NCI-H345 treated with DMSO at 0.1 percent for 48 hours (cell line): Measurements from ENCODE around the gene WSCD1.

Experiments used
- DNase-seq: peaks from one replicate; lab custom pipeline; 2025; ENCODE audit not compliant: unreplicated experiment; lab: John Stamatoyannopoulos, UW

WSCD1 gene

DNA sequence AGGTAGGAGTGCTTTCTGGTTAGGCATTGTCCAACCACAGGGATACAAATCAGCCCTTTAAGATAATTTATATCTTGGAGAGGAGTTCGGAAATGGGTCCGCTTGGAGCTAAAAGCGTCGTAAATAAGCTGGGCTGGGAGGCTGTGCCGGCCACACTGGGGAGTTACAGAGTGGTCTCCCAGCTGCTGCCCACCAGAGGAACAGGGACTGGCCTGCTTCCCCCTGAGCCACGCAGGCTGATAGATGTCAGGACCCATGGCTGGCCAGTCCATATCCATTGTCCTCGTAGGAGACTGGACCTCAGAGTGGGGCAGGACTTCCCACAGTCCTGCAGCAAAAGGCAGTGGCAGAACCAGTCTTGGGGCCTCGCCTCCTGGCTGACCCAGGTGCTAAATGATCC is 12.6 kb upstream of the WSCD1 start:
- no peak for DNase-seq

GRCh38 chr17:6059406-6059805 is 10.8 kb upstream of the WSCD1 start:
- DNase-seq, result no peak

- no peak for DNase-seq
These were observed 8.9 kb upstream of the WSCD1 start for GRCh38 chr17:6061290-6061689.

DNA sequence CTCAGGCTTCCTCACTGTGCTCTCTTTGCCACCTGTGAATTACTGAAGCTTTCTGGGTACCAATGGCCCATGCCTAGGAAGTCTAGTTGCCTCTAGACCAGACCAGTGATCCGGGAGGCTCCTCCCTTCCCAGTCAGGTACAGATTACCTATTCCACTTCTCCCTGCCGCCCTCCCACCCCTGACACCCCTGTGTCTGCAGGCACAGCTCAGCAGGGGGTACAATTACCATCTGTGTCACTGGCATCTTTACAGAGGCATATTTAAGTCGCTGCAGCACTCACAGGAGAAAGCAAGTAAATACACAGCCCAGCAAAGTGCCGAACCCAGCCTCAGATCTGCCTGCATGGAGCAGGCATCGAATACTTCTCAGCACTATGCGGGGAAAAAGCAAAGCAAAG is 5.3 kb upstream of the WSCD1 start:
- DNase-seq, result no peak

GRCh38 chr17:6065351-6065750 is 4.8 kb upstream of the WSCD1 start:
- no peak for DNase-seq

DNA sequence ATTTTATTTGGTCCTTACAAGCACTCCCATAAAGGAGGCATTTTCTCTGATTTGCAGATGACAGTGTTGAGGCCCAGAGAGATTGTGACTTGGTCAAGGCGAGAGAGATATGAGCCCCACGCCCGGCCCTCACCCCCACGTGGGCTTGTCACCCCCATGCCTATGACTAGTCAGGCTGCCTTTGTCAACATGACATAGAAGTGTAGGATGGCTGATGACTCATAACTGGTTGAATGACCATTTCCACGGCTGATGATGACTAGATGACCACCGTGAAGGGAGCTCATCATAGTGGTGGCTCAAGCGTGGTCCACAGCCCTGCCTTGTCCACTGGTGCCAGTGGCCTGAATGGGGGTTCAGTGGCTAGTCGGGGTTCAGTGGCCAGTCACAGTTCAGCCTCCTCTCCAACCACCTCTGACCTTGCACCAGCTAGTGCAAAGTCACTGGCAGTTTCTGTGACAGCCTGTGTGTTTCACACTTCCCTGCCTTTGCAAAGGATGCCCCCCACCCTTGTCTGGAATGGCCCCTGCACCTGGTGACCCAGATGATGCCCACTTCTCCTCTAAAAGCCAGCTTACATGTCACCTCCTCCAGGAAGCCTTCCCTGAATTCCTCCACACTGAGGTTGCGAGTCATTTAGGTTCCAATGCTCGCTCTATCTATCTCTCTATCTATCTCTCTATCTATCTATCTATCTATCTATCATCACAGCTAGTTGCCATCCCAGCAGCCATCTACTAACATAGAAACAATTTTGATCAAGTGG is 3.8 kb upstream of the WSCD1 start:
- no peak for DNase-seq

DNA sequence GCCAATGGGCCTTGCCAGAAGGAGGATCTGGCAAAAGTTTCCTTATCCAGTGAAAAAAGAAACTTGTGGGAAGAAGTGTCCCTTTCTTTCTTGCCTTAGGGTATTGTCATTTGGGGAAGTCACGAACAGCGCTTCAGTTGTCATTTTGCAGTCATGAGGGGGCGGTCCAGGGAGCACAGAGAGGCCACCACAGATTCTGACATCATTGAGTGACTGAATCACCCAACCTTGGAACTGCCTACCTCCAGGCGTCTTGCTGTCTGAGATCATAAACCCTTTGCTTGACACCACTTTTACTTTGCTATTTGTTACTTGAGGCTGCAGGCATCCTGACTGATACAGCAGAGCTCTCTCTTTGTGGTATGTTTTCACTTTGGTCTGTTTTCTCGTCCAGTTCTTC is 3.1 kb upstream of the WSCD1 start:
- DNase-seq, result no peak

- DNase-seq, result no peak
These were observed 292 bp downstream of the WSCD1 start for GRCh38 chr17:6070430-6070912.

- DNase-seq, result no peak
These were observed 833 bp downstream of the WSCD1 start for GRCh38 chr17:6070913-6071511.

DNA sequence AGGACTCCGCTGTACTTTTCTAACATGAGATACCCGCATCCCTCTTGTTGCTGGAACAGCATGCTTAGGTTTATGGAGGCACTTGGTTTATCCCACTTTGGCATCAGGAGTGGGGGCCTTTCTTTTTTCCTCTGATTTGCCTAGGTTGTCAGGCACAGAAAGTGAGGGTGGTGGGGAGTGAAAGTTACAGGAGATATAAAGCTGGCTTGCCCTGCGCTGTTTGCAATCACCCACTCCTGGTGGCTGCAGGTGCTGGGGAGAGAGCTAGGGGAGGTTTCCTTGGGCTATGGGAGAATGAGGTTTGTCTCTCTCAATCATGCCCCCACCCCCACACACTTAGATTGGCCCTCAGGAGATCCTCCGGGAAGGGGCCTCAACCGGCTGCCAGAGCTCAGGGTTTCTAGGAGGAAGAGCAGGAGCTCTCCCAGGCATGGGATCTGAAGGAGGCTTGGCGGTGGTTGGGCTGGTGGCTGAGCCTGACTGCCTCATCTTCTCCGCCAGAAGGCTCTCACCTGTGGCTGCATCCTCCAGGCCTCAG is 1.4 kb downstream of the WSCD1 start:
- no peak for DNase-seq

- no peak for DNase-seq
These were observed 2.0 kb downstream of the WSCD1 start for GRCh38 chr17:6072157-6072556.

- DNase-seq, result no peak
These were observed 2.4 kb downstream of the WSCD1 start for GRCh38 chr17:6072611-6073010.

DNA sequence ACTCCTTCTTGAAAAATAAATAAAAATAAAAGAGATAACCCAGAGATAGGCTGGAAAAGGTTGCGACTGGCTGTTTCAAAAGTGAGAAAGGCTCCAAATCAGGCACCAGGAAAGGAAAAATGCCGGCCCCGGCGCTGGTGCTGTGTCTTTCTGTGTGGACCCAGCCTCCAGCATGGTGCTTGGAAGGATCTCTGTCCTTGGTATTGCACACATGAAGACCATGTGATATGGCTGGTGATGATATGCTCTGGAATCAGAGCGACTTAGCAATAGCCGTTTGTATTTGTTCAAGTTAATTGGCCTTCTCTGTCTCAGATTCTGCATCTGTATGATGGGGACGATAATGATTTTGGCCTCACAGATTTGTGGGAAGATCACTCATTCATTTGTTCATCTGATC is 3.4 kb downstream of the WSCD1 start:
- no peak for DNase-seq

- DNase-seq, result no peak
These were observed 4.9 kb downstream of the WSCD1 start for GRCh38 chr17:6075050-6075449.

- no peak for DNase-seq
These were observed 5.7 kb downstream of the WSCD1 start for GRCh38 chr17:6075845-6076244.

DNA sequence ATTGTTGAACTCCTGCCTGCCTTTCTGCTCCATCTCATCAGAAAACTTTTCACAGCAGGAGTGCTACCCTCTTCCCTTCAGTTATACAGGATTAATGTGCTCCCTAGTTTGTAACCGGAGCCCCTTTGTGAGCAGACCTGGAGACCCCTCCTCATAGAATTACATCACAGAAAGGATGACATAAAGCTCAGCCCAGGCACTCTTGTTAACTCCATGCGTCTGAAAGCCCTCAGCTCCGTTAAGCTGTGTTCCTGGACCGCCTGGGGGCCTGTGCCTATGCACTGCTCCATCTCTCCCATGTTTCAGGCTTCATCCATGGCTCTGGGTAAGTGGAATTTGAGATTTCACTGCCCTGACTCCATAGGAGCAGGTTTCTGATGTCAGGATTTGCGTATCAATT is 7.6 kb downstream of the WSCD1 start:
- no peak for DNase-seq

DNA sequence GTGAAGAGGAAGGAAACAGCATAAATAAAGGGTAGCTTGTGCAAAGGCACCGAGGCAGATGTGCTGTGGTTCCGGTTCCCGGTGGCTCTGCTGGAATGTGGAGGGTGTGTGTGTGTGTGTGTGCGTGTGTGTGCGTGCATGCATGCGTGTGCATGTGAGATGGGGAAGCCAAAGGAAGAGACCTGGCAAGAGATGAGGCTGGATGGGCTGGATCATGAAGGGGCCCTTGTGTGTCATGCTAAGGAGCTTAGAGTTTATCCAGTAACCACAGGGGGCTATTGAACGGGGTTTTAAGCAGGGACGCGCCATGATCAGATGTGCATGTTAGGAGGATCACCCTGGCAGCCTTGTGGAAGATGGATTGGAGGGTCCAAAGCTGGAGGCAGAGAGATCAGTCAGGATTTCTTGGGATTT is 8.3 kb downstream of the WSCD1 start:
- no peak for DNase-seq

DNA sequence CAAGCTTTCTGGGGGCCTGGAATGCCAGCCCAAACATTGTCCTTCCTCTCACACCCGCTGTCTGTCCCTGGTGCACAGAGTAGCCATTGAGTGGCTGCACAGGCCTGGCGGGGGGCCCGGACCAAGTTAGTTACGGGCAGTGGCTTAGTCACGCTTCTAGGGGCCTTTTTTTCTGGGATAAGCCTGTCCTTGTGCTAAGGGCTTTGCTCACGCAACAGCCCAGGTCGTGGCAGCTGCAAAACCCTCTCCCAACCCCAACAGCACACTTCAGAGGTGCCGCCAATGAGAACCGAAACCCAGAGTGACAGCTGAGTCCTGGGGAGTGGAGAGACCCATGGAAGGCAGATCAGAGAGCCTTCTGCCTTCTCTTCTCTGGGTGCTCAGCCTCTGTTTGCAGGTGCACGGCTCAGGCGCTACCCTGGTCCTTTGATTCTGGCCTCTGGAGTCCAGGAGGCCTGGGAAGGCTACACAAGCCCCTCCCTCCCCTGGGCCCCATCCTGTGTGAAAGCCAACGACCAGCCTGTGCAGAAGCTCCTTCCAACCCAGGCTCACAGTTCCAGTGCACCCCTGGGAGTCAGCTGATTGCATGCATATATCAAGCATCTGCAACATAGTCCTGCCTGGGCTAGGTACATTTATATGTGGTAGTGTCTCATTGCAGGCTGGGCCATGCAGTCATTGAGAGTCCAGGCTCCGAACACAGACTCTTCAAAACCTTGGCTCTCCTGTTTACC is 9.1 kb downstream of the WSCD1 start:
- no peak for DNase-seq

GRCh38 chr17:6079960-6080359 is 9.8 kb downstream of the WSCD1 start:
- DNase-seq, result no peak

DNA sequence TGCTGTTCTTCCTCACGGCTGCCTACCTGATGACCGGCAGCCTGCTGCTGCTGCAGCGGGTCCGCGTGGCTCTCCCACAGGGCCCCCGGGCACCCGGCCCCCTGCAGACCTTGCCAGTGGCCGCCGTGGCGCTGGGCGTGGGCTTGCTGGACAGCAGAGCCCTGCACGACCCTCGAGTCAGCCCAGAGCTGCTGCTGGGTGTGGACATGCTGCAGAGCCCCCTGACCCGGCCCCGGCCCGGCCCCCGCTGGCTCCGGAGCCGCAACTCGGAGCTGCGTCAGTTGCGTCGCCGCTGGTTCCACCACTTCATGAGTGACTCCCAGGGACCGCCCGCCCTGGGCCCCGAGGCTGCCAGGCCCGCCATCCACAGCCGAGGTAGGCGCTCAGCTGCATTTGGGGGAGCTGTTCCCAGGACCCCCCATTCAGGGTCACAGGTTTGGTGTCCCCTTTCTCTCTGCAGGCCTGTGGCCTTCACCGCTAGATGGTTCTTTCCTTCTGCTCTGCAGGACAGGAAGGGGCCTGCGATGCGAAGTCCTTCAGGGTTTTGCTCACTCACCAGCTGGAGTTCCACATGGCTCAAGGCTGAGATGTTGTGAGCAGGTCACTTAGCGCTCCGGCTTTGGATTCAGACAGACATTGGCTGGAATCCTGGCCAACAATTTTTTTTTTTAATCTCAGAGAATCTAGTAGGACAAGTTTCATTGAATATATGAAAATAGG is 10.7 kb downstream of the WSCD1 start:
- DNase-seq, result no peak

DNA sequence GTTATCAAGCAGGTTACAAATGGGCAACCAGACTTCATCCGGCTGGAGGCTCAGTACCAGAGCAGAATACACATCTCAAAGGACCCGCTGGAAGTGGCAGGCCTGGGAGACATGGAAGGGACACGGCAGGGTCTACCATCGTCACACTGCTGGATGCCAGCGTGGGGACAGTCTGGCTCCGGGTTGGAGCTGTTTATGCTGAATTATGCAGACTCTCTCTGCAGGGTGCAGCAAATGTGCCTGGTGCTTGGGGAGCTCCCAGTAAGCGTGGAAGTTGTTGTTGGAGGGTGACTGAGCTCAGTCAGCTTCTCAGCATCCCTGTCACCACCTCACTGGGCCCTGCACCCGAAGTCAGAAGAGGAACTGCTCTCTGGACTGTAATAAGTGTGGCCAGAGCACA is 12.2 kb downstream of the WSCD1 start:
- no peak for DNase-seq
